GM21423 (cell line): ENCODE data around the gene MCF2L.

Source experiments
- ATAC-seq: cut with Tn5 transposase; IDR thresholded peaks from one replicate; pipeline ENCODE4 v1.9.1; 2021; ENCODE audit warnings: mild to moderate bottlenecking, moderate library complexity; ENCODE audit not compliant: unreplicated experiment

Gene MCF2L

DNA sequence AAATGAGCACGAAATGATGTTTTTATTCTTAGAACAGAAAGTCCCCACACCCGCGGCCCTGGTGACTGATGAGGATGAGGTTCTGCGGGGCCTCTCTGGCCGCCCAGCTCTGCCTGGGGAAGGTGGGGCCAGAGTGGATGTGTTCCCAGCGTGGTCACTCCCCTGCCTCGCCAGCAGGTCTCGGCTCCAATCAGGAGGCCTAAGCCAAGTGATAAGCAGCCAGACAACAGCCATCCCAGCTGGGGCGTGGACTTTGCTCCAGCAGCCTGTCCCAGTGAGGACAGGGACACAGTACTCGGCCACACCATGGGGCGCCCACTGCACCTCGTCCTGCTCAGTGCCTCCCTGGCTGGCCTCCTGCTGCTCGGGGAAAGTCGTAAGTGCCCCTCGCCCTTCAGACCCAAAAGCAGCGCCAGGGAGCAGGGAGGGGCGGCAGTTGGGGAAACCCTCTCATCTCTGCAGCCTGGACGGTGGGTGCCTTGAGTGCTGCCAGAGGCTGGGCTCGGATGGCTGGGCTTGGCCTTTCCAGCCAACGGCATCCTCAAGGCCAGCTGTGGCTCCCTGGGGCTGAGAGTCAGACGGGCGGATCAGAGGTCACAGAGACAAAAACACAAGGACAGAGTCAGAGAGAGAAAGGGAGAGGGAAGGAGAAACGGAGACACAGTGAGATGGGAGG lies 153.7 kb downstream of the MCF2L start, which contains the start of gene F10:
TSS of gene F10 (plus strand) at position 250 of the 676 bp plus-strand sequence. CDS start at position 307, 57 bp downstream.
- ATAC-seq: no peak

GRCh38 chr13:113123226-113124201 lies 154.5 kb downstream of the MCF2L start:
- no peak for ATAC-seq

GRCh38 chr13:113124211-113124970 lies 155.4 kb downstream of the MCF2L start:
- no peak for ATAC-seq

DNA sequence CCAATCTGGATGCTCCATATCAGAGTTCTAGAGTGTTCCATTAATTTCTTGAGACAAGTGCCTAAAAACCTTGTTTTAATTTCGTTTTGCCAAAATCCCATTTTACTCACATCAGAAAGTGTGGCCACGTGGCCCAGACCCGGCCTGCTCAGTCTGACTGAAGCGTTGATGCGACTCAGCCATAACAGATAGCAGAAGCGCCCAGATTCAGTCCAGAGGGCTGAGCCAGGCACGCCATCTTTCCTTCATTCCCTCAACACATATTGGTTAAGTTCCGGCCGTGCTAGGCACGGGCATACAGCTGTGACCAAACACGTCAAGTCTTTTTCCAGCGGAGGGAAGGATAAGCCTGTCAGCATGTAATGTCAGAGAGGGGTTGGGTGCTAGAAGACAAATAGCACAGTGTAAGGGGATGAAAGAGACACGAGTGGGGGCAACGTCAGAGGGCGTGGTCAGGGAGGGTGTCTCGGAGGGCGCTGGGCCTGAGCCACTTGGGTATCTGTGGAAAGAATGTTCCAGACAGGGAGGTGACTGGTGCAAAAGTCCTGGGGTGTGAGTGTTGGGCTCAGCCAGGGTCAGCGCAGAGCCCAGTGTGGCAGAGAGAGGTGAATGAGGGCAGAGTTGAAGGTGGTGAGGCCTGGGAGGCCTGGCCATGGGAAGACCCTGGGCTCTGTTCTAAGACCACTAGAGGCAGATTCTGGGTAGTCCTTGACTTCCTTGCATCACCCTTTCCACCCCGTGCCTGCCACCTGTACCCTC lies 156.7 kb downstream of the MCF2L start:
- no peak for ATAC-seq

GRCh38 chr13:113126265-113127150 lies 157.5 kb downstream of the MCF2L start:
- ATAC-seq: no peak

GRCh38 chr13:113129480-113129879 lies 160.5 kb downstream of the MCF2L start:
- no peak for ATAC-seq

- ATAC-seq: no peak
Measured at GRCh38 chr13:113129921-113130750, 161.1 kb downstream of the MCF2L start.

DNA sequence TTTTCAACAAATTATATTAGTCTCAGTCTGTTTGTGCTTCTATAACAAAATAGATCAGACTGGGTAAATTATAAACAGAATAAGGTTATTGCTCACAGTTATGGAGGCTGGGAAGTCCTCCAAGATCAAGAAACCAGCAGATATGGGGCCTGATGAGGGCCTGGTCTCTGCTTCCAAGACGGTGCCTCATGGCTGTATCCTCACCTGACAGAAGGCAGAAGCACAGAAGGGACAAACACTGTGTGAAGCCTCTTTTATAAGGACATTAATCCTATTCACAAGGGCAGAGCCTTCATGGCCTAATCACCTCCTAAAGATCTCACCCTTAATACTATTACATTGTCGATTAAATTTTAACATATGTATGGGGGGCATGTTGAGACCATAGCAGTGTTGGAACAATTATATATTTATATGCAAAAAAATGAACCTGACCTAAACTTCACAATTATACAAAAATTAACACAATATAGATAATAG lies 166.3 kb downstream of the MCF2L start:
- ATAC-seq: no peak

- ATAC-seq: no peak
Measured at GRCh38 chr13:113137691-113138298, 168.8 kb downstream of the MCF2L start.

GRCh38 chr13:113138792-113139551 lies 170.0 kb downstream of the MCF2L start:
- no peak for ATAC-seq

- ATAC-seq: no peak
Measured at GRCh38 chr13:113139577-113139976, 170.6 kb downstream of the MCF2L start.

- ATAC-seq: no peak
Measured at GRCh38 chr13:113140677-113141600, 171.9 kb downstream of the MCF2L start.

DNA sequence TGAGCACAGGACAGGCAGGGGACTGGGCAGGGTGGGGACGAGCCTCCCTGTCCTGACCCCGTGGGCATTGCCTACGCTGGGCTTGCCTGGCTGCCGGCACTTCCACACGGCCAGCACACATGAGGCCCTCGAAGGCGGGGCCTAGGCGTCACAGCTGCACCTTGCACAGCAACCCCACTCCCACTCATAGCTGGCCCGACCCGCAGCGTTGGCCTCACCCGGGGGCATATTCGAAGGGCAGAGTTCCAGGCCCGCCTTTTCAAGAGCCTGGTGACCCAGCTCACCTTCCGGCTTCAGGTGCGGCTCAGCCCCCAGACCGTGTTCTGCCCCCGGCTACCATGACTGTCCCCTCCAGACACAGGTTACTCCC lies 172.6 kb downstream of the MCF2L start:
- no peak for ATAC-seq

GRCh38 chr13:113142876-113143275 lies 173.9 kb downstream of the MCF2L start:
- no peak for ATAC-seq

DNA sequence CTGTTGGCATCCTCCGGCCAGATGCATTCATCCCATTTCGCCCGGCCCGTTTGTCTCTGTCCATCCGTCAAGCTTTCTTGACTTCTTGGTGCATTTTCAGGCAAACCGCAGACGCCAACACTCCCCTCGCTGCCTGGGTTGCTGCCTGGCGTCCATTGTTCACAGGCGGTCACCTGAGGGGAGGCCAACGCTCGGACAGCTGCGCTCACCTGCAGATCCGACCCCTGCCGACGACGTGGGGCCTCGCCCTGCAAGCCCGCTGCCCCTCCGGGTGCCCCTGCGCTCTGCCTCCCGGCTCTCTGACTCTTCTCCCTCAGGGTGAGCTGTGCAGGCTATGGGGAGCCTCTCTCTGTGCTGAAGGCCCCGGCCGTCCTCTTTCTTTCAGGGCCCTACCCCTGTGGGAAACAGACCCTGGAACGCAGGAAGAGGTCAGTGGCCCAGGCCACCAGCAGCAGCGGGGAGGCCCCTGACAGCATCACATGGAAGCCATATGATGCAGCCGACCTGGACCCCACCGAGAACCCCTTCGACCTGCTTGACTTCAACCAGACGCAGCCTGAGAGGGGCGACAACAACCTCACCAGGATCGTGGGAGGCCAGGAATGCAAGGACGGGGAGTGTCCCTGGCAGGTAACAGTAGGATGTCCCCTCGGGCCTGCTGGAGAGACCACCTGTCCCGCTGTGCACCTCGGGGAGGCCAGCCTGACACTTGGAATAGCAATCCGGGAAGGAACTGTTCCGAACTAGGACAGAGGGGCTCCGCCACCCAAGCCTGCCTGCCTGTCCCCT lies 174.6 kb downstream of the MCF2L start:
- ATAC-seq: no peak

- no peak for ATAC-seq
Measured at GRCh38 chr13:113144255-113144629, 175.2 kb downstream of the MCF2L start.
